HG03354 (cell line): Measurements from ENCODE around the gene GALNT17.
"Not testable (repeated sequence)": the region's sequence is repeated elsewhere in the genome, so short reads cannot be mapped to it uniquely, and the experiment has no call there.

Source experiments
- ATAC-seq: cut with Tn5 transposase; IDR thresholded peaks from one replicate; pipeline ENCODE4 v1.9.1; 2021; ENCODE audit warnings: mild to moderate bottlenecking; ENCODE audit not compliant: unreplicated experiment, poor library complexity, severe bottlenecking

The GALNT17 gene

GRCh38 chr7:71155236-71155635, 23.3 kb downstream of the GALNT17 start:
- no peak for ATAC-seq

- ATAC-seq, result no peak
Observed at GRCh38 chr7:71157757-71158156, 25.8 kb downstream of the GALNT17 start.

DNA sequence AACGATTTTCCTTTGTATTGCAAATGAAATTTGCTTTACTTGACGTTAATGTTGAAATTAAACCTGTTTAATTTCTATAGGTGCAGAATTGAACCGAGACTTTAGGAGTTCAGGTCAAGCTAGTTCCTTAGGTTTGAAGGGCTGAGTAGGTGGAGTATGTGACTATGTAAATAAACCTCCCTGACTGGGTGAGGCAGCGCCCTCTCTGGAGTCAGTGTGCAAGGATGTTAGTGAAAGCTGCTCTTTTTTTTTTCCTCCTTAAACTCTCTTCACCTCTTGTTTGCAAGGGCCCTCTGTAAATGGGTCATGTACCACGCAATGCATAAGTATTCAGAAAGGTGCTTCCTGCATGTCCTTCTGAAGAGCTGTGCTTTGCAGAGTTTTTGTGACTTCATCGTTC, 33.8 kb downstream of the GALNT17 start:
- no peak for ATAC-seq

GRCh38 chr7:71171476-71171875, 39.5 kb downstream of the GALNT17 start:
- ATAC-seq, result no peak

GRCh38 chr7:71173955-71174354, 42.0 kb downstream of the GALNT17 start:
- no peak for ATAC-seq

DNA sequence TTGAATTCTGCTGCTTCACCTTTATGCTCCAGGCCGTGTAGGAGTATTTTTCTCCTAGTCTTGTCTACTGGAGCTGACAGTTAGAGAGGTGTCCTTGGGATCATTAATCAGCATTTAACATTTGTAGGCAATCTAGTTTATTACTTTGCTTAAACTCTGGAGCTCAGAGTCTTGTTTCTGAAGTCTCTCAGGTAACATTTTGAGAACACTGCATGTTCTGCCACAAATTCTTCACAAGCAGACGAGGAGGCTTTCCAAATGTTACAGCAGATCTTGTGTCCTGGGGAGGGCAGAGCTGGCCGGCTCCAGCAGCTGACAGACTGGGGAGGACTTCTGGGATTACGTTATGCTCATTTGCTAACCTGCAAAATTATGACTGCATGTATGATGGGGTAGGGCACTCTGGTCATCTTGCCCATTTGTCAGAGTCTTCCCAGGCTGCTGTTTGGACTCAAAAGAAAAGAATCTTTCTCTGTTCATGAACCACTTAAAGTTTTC, 50.5 kb downstream of the GALNT17 start:
- ATAC-seq, result no peak

DNA sequence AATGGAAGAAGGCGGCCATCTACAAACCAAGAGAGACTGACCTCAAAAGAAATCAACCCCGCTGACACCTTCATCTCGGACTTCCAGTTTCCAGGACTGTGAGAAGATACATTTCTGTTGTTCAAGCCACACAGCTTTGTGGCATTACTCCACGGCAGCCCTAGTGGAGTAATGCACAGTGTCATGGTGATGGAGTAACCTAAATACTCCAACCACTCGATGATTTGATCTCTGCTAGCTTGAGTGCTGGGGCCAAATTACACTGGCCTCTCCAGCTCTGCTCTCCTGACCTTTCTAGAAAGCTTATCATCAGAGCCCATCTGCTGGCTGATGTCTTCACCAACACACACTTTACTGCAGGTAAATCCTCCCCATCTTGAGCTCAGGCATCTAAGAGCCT, 52.2 kb downstream of the GALNT17 start:
- ATAC-seq, result no peak

DNA sequence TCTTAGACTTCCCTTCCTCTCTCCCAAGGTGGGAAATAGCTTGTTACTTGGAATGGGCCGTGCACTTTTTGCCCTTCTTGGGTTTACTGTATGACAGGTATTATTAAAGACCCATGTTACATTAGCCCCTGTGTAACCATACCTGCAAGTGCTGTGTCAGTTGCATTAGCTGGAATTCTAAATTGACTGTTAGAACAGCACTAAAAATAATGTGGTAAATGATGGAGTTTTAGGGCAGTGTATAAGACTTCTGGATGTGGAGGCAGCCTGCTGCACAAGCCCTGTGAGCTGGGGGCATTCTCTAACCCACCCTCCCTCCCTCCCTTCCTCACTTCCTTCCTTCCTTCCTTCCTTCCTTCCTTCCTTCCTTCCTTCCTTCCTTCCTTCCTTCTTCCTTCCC, 52.7 kb downstream of the GALNT17 start:
- no peak for ATAC-seq

DNA sequence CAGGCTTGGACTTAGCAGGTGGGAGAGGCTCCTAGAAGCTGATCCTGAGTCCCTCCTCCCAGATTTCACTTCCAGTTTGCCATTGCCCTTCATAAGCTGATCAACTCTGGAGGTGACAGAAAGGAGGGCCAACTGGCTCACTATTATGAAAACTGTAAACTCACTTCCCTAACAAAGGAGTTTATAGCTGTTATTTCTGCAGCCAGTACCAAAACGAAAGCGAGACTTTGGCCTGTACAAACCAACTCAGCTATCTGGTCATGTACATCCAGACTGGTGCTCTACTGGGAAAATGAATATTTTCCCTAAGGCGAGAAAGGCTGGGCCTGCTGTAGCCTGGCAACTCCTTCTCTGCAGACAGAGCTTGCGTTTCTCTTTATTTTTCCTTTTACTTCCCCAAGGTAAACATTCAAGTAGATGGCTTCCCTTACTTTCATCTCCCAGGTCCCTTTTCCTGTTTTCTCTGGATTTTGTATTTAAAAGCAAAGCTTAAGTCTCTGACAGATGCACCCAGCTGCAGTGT, 54.7 kb downstream of the GALNT17 start:
- no peak for ATAC-seq

DNA sequence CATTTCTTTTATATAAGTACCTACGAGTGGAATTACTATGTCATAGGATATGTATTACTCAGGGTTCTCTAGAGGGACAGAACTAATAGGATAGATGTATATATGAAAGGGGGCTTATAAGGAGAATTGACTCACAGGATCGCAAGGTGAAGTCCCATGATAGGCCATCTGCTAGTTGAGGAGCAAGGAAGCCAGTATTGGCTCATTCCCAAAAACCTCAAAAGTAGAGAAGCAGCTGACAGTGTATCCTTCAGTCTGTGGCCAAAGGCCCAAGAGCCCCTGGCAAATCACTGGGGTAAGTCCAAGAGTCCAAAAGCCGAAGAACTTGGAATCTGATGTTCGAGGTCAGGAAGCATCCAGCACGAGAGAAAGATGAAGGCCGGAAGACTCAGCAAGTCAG, 59.8 kb downstream of the GALNT17 start:
- ATAC-seq, result no peak

DNA sequence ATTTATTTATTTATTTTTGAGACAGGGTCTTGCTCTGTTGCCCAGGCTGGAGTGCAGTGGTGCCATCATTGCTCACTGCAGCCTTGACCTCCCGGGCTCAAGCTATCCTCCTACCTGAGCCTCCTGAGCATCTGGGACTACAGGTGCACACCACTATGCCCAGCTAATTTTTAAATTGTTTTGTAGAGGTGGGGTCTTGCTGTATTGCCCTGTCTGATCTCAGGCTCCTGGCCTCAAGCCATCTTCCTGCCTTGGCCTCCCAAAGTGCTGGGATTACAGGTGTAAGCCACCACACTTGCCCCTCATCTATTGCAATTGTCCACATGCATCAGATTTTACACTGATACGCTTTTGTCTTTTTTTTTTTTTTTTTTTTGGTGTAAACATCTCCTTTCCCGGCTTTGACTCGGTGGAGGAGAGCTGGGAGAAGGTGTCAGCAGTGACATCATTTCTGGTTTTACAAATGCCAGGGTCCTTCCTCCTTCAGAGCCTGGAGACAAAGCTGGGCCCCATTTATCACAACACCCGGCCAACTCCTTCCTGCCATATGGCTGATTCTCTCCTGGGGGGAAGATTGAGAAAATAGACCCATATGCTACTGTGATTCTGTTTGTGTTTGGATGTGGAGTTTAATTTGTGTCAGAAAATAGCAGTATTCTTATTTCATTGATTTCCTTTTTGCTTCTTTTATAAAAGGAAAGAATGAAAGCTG, 61.3 kb downstream of the GALNT17 start:
- no peak for ATAC-seq

DNA sequence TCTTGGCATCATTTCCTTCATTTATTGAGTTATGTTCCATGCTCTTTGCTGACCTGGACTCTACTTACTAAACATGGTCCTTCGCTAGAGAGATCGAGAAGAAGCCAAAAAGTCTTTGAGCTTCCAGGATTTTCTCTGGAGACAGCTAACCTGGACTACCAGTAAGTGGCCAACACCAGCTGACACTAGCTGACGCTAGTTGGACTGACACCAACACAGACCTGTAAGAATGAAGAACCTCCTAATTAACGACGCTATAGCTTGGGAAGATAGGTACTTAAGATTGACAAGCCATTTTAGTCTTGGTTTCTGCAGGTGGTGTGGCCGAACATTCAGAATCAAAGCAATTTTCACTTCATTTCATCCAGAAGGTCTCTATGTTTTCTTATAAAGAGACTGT, 66.4 kb downstream of the GALNT17 start:
- no peak for ATAC-seq

GRCh38 chr7:71198887-71199286, 66.9 kb downstream of the GALNT17 start:
- ATAC-seq, result no peak

DNA sequence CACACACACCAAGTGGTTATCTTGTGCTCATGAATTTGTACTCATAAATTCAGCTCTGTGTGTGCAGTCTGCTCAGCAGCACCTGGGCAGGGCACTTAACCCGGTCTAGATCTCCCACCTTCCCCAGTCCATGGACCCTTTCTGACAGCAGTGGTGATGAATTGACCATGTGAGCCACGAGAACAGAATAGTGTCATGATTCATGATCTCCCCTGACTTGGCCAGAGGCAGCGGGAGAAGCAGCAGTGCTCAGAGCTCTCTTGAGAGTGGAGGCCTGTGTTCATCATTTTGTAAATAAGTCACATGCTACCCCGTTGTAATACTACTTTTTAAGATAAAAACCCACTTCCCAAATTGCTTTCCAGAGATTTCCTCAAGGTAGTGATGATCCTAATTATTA, 74.2 kb downstream of the GALNT17 start:
- ATAC-seq, result no peak

DNA sequence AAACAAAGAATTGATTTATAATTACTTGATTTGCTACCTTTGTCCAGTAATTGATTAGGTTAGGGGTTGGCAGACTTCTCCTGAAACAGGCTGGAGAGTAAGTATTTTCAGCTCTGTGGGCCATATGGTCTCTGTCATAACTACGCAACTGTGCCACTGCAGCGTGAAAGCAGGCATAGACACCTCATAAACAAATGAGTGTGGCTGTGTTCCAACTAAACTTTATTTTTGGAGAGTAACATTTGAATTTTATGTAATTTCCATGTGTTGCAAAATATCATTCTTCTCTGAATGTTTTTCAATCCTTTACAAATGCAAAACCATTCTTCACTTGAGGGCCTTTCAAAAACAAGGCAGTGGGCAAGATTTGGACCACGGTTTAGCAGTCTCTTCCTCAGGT, 76.9 kb downstream of the GALNT17 start:
- ATAC-seq, result no peak

DNA sequence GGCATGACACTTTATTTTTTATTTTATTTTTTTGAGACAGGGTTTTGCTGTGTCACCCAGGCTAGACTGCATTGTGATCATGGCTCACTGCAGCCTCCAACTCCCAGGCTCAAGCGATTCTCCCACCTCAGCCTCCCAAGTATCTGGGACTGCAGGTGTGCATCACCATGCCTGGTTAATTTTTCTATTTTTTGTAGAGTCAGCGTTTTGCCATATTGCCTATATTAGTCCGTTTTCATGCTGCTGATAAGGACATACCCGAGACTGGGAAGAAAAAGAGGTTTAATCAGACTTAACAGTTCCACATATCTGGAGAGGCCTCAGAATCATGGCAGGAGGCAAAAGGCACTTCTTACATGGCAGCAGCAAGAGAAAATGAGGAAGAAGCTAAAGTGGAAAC, 77.5 kb downstream of the GALNT17 start:
- not testable (repeated sequence) for ATAC-seq

GRCh38 chr7:71210220-71210619, 78.3 kb downstream of the GALNT17 start:
- no peak for ATAC-seq

GRCh38 chr7:71212433-71212832, 80.5 kb downstream of the GALNT17 start:
- not testable (repeated sequence) for ATAC-seq

GRCh38 chr7:71216211-71216610, 84.3 kb downstream of the GALNT17 start:
- no peak for ATAC-seq

DNA sequence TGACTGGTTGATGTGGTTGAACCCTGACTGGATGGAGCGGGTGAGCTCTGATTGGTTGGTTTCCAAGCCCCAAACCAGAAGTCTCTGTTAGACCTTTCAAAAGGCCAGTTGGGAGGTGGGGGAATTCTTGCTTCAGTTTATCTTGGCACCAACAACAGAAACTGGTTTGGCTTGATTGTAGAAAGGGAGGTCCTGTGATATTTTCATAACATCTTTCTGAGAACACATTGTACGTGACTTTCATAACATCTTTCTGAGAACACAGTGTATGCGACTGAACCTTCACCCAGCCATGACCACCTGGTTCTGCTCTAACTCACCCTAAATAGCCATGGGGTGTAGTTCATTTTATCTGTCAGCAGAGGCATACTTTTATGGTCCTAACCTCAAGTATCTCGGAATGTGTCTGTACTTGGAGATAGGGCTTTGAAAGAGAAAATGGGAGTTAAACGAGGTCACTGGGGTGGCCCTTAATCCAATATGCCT, 88.3 kb downstream of the GALNT17 start:
- no peak for ATAC-seq

GRCh38 chr7:71221049-71221448, 89.1 kb downstream of the GALNT17 start:
- ATAC-seq, result no peak

DNA sequence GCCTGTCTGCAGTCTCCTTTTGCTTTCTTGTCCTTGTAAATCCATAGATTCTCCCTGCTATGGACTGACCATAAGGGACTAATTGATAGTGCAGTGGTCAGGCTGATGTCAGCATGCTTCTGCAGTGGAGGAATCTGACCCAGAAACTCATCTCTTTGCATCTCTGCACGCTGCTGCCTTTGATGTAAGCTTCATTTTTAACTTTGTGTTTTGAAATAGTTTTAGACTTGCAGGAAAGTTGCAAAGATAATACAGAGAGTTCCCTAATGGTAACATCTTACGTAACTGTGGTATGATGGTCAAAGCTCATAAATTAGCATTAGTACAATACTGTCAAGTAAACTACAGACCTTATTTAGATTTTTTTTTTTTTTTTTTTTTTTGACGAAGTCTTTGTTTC, 89.6 kb downstream of the GALNT17 start:
- ATAC-seq, result no peak
